GM23338 (cell line): ENCODE measurements around the gene PRUNE2.

Source experiments
- CREB1 ChIP-seq: fragments of 250-450 bp; sonication (Bioruptor Pico); IDR thresholded peaks from 2 replicates; pipeline ENCODE4 v1.5.0; 2020; ENCODE audit warnings: low read depth, mild to moderate bottlenecking, moderate library complexity
- EZH2 ChIP-seq: fragments of 200-600 bp; sonication (generic); IDR thresholded peaks from one replicate; pipeline ENCODE4 v1.8.0; 2017; ENCODE audit warnings: antibody characterized with exemption, mild to moderate bottlenecking, low read depth; ENCODE audit not compliant: unreplicated experiment
- EZH2phosphoT487 ChIP-seq: fragments of 200-600 bp; sonication (generic); IDR thresholded peaks from one replicate; pipeline ENCODE4 v1.8.1; 2018; ENCODE audit warnings: antibody characterized with exemption; ENCODE audit not compliant: unreplicated experiment
- NANOG ChIP-seq: IDR thresholded peaks from 2 replicates; pipeline ENCODE4 v1.6.1; 2016; ENCODE audit warnings: antibody characterized with exemption, borderline replicate concordance
- POLR2AphosphoS5 ChIP-seq: IDR thresholded peaks from 2 replicates; pipeline ENCODE4 v1.6.1; 2016; ENCODE audit warnings: antibody characterized with exemption, low read depth
- TF ChIP-seq, protein P1 (sequence below), 2 experiments: fragments of 200-600 bp in 1 of 2; sonication (generic) in 1 of 2; conservative IDR thresholded peaks; 2 replicates each; pipeline versions ENCODE4 v1.5.1 to v1.6.1; 2016 to 2017; ENCODE audit warnings: antibody characterized with exemption in 2 of 2, low read depth in 2 of 2, mild to moderate bottlenecking in 2 of 2, moderate library complexity in 1 of 2
- TF ChIP-seq, protein P2 (sequence below): IDR thresholded peaks from one replicate; pipeline ENCODE4 v1.6.1; 2018; ENCODE audit warnings: antibody characterized with exemption; ENCODE audit not compliant: unreplicated experiment

GRCh38 chr9:76906647-76906975 is 697 bp upstream of the PRUNE2 start:
- TF ChIP-seq, protein P1, sequence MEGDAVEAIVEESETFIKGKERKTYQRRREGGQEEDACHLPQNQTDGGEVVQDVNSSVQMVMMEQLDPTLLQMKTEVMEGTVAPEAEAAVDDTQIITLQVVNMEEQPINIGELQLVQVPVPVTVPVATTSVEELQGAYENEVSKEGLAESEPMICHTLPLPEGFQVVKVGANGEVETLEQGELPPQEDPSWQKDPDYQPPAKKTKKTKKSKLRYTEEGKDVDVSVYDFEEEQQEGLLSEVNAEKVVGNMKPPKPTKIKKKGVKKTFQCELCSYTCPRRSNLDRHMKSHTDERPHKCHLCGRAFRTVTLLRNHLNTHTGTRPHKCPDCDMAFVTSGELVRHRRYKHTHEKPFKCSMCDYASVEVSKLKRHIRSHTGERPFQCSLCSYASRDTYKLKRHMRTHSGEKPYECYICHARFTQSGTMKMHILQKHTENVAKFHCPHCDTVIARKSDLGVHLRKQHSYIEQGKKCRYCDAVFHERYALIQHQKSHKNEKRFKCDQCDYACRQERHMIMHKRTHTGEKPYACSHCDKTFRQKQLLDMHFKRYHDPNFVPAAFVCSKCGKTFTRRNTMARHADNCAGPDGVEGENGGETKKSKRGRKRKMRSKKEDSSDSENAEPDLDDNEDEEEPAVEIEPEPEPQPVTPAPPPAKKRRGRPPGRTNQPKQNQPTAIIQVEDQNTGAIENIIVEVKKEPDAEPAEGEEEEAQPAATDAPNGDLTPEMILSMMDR (conservative IDR thresholded peaks at IDR 0.05; ENCODE audit: low read depth in 2 of 2) = no peak
- TF ChIP-seq, protein P2, sequence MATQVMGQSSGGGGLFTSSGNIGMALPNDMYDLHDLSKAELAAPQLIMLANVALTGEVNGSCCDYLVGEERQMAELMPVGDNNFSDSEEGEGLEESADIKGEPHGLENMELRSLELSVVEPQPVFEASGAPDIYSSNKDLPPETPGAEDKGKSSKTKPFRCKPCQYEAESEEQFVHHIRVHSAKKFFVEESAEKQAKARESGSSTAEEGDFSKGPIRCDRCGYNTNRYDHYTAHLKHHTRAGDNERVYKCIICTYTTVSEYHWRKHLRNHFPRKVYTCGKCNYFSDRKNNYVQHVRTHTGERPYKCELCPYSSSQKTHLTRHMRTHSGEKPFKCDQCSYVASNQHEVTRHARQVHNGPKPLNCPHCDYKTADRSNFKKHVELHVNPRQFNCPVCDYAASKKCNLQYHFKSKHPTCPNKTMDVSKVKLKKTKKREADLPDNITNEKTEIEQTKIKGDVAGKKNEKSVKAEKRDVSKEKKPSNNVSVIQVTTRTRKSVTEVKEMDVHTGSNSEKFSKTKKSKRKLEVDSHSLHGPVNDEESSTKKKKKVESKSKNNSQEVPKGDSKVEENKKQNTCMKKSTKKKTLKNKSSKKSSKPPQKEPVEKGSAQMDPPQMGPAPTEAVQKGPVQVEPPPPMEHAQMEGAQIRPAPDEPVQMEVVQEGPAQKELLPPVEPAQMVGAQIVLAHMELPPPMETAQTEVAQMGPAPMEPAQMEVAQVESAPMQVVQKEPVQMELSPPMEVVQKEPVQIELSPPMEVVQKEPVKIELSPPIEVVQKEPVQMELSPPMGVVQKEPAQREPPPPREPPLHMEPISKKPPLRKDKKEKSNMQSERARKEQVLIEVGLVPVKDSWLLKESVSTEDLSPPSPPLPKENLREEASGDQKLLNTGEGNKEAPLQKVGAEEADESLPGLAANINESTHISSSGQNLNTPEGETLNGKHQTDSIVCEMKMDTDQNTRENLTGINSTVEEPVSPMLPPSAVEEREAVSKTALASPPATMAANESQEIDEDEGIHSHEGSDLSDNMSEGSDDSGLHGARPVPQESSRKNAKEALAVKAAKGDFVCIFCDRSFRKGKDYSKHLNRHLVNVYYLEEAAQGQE = no peak
- no peak for TF ChIP-seq EZH2phosphoT487
- no peak for TF ChIP-seq POLR2AphosphoS5
- no peak for TF ChIP-seq EZH2
- no peak for TF ChIP-seq CREB1 (CRISPR knock-in tag)
- no peak for TF ChIP-seq NANOG
